PC-9 (cell line): Measurements from ENCODE around the gene C1orf94. TPM values are rescaled to one million over a fixed set of nuclear protein-coding genes. Genes with fewer than 3 reads are reported as not detected.

Experiments
- BruUV-seq: library from RNA; stranded (reverse); fragments of 400-500 nt; replicated peaks from 2 replicates; lab custom pipeline; 2021; lab: Mats Ljungman, UMichigan
- CTCF ChIA-PET: fragments of 300-600 bp; sonication (Branson Sonifier 250); formaldehyde crosslinking; loops from one replicate; lab custom pipeline; 2022; ENCODE audit warnings: antibody characterized with exemption; lab: Charles Lee
- POLR2A ChIA-PET: fragments of 300-600 bp; sonication (Branson Sonifier 250); formaldehyde crosslinking; loops from one replicate; lab custom pipeline; 2022; ENCODE audit warnings: antibody characterized with exemption; ENCODE audit not compliant: unreplicated experiment; lab: Charles Lee
- DNase-seq, 2 experiments: peaks; one replicate each; pipeline versions ENCODE4 v3.0.0 to v3.0.0-alpha.2; 2015 to 2022; ENCODE audit warnings: mixed read lengths in 1 of 2
- H2AFZ ChIP-seq: fragments of 200-600 bp; sonication (generic); 2 replicates; pipeline ENCODE4 v1.8.1; 2017; ENCODE audit warnings: antibody characterized with exemption
- H3F3A ChIP-seq: fragments of 200-600 bp; sonication (generic); 2 replicates; pipeline ENCODE4 v1.8.1; 2017; ENCODE audit warnings: antibody characterized with exemption, mild to moderate bottlenecking, low read depth; ENCODE audit not compliant: insufficient read depth
- H3K27ac ChIP-seq: fragments of 200-600 bp; sonication (generic); 2 replicates; pipeline ENCODE4 v1.6.1; 2016; ENCODE audit warnings: mixed run types
- H3K27me3 ChIP-seq: fragments of 200-600 bp; sonication (generic); 2 replicates; pipeline ENCODE4 v1.6.1; 2016; ENCODE audit warnings: low read depth, mixed run types; ENCODE audit not compliant: insufficient read depth
- H3K36me3 ChIP-seq: fragments of 200-600 bp; sonication (generic); 2 replicates; pipeline ENCODE4 v1.6.1; 2016; ENCODE audit warnings: low read depth, mixed run types
- H3K4me1 ChIP-seq: fragments of 200-600 bp; sonication (generic); replicated peaks from 2 replicates; pipeline ENCODE4 v1.6.1; 2016; ENCODE audit warnings: mixed run types; ENCODE audit not compliant: insufficient read depth
- H3K4me2 ChIP-seq: fragments of 200-600 bp; sonication (generic); 2 replicates; pipeline ENCODE4 v1.6.1; 2017; ENCODE audit warnings: mixed run types
- H3K4me3 ChIP-seq: fragments of 200-600 bp; sonication (generic); 2 replicates; pipeline ENCODE4 v1.6.1; 2016; ENCODE audit warnings: mixed run types
- H3K79me2 ChIP-seq: fragments of 200-600 bp; sonication (generic); 2 replicates; pipeline ENCODE4 v1.6.1; 2017; ENCODE audit warnings: low read depth, mixed run types
- H3K9me2 ChIP-seq: fragments of 200-600 bp; sonication (generic); 2 replicates; pipeline ENCODE4 v1.8.1; 2017; ENCODE audit warnings: mild to moderate bottlenecking; ENCODE audit not compliant: insufficient read depth
- H3K9me3 ChIP-seq: fragments of 200-600 bp; sonication (generic); 2 replicates; pipeline ENCODE4 v1.8.1; 2016; ENCODE audit warnings: low read depth; ENCODE audit not compliant: insufficient read depth
- H4K20me1 ChIP-seq: fragments of 200-600 bp; sonication (generic); 2 replicates; pipeline ENCODE4 v1.8.1; 2017; ENCODE audit not compliant: insufficient read depth
- CTCF ChIP-seq: fragments of 200-600 bp; sonication (generic); conservative IDR thresholded peaks from 2 replicates; pipeline ENCODE4 v1.6.1; 2017; ENCODE audit warnings: mixed run types, antibody characterized with exemption, mild to moderate bottlenecking, moderate library complexity
- EZH2 ChIP-seq: fragments of 200-600 bp; sonication (generic); IDR thresholded peaks from 2 replicates; pipeline ENCODE4 v1.8.0; 2017; ENCODE audit warnings: antibody characterized with exemption, low read depth
- intact Hi-C: fragments of 100-400 bp; cut with micrococcal nuclease; formaldehyde crosslinking; loops from one replicate; pipeline ENCODE4 v1.10.0; 2022; ENCODE audit not compliant: unreplicated experiment
- total RNA-seq: library from RNA; stranded (reverse); gene quantifications from 2 replicates; pipeline ENCODE4 v1.2.3, GENCODE V29; 2021

C1orf94 gene
- total RNA-seq, 1 experiment from 2014 or later = not detected

GRCh38 chr1:34131396-34132160 is 45.1 kb upstream of the C1orf94 start:
- CTCF ChIA-PET = no interaction called here
- Histone ChIP-seq H3F3A (no peaks in the 10 kb centered on the region), H3K4me1 (no peaks in the 10 kb centered on the region), H3K4me2 (no peak overlapping the region), H3K27me3 (peaks cover 18% of the 10 kb centered on the region; the same call in 1 of the 2 replicates), H3K27ac (no peak overlapping the region), H2AFZ (no peak overlapping the region), H3K9me3 (no peaks in the 10 kb centered on the region), H3K4me3 (no peak overlapping the region), H3K36me3 (no peaks in the 10 kb centered on the region), H3K9me2 (no peaks in the 10 kb centered on the region), H3K79me2 (no peaks in the 10 kb centered on the region), H4K20me1 (no peaks in the 10 kb centered on the region)
- TF ChIP-seq EZH2 (no peak), CTCF (no peak)
- intact Hi-C loops = no loop called here
- BruUV-seq = no TSS peak
- POLR2A ChIA-PET = no interaction called here
- no peak for DNase-seq

GRCh38 chr1:34132161-34132420 is 44.6 kb upstream of the C1orf94 start:
- H3K9me2 ChIP-seq = no peaks in the 10 kb centered on the region
- no peak for TF ChIP-seq CTCF
- no peak for TF ChIP-seq EZH2
- intact Hi-C loops = no loop called here
- ChIA-PET POLR2A (no interaction called here), CTCF (no interaction called here)
- no peaks in the 10 kb centered on the region for H3K4me1 ChIP-seq
- H2AFZ ChIP-seq = no peak overlapping the region
- no peaks in the 10 kb centered on the region for H4K20me1 ChIP-seq
- no peak overlapping the region for H3K4me3 ChIP-seq
- H3F3A ChIP-seq = no peaks in the 10 kb centered on the region
- peaks cover 16% of the 10 kb centered on the region; the same call in 1 of the 2 replicates for H3K27me3 ChIP-seq
- H3K36me3 ChIP-seq = no peaks in the 10 kb centered on the region
- no TSS peak for BruUV-seq
- H3K9me3 ChIP-seq = no peaks in the 10 kb centered on the region
- H3K79me2 ChIP-seq = no peaks in the 10 kb centered on the region
- DNase-seq = no peak
- H3K27ac ChIP-seq = no peak overlapping the region
- H3K4me2 ChIP-seq = no peak overlapping the region

GRCh38 chr1:34137411-34137810 is 39.3 kb upstream of the C1orf94 start:
- H2AFZ ChIP-seq = no peak overlapping the region
- no peaks in the 10 kb centered on the region for H3K9me2 ChIP-seq
- H3K9me3 ChIP-seq = no peaks in the 10 kb centered on the region
- CTCF ChIA-PET = no interaction called here
- no peaks in the 10 kb centered on the region for H3K79me2 ChIP-seq
- H3K4me2 ChIP-seq = no peak overlapping the region
- no peak for DNase-seq
- intact Hi-C loops = no loop called here
- H3K27me3 ChIP-seq = peaks cover 14% of the 10 kb centered on the region; the same call in 1 of the 2 replicates
- no peak overlapping the region for H3K27ac ChIP-seq
- POLR2A ChIA-PET = no interaction called here
- no TSS peak for BruUV-seq
- no peak overlapping the region for H3K4me3 ChIP-seq
- no peaks in the 10 kb centered on the region for H3K4me1 ChIP-seq
- TF ChIP-seq EZH2 = no peak
- TF ChIP-seq CTCF = no peak
- H3F3A ChIP-seq = no peaks in the 10 kb centered on the region
- no peaks in the 10 kb centered on the region for H3K36me3 ChIP-seq
- H4K20me1 ChIP-seq = no peaks in the 10 kb centered on the region
